Stimulated activated CD4-positive, alpha-beta T cell treated with anti-CD3 and anti-CD28 coated beads, Interleukin-2, amount 100 ng/mL, for 4 hours (primary cell): ENCODE results near the gene EOLA1.
"Not testable (repeated sequence)": the region's sequence is repeated elsewhere in the genome, so short reads cannot be mapped to it uniquely, and the experiment has no call there.

Experiments
- DNase-seq: peaks from one replicate; pipeline ENCODE4 v3.0.0-alpha.2; 2020; ENCODE audit warnings: low read depth

Gene EOLA1

DNA sequence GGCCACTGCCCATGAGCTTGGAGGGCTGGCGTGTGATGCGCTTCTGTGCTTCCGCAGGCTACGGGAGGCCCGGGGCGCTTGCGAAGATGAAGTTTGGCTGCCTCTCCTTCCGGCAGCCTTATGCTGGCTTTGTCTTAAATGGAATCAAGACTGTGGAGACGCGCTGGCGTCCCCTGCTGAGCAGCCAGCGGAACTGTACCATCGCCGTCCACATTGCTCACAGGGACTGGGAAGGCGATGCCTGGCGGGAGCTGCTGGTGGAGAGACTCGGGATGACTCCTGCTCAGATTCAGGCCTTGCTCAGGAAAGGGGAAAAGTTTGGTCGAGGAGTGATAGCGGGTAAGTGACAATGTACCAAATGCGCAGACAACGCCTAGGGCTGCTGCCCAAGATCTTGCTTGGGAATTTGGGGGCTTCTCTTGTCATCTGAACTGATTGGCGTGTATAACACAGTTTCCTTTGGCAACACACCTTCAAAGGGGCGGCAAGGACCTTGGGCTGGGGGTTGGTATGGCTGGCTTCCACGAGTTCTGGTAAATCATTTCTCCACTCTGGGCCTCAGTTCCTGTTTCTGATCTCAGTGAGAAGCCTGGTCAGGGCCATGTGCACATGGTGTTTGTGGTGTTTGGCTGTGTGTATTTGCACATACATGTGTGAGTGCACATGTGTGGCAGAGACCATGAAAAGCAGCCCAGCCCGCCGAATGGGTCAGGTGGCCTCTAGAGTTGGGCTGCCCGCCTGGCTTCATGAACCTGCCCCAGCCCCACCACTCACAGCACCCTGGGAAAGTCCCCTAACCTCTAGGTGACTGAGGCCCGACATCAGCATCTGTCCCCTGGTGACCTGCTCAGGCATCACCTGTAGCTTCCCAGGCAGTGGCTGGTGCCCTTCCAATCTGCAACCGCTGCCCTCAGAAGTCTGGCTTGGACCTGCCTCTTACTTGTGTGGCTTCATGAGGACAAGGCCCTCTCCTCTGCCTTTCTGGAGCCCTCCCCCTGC is 5.0 kb downstream of the EOLA1 start:
- not testable (repeated sequence) for DNase-seq

DNA sequence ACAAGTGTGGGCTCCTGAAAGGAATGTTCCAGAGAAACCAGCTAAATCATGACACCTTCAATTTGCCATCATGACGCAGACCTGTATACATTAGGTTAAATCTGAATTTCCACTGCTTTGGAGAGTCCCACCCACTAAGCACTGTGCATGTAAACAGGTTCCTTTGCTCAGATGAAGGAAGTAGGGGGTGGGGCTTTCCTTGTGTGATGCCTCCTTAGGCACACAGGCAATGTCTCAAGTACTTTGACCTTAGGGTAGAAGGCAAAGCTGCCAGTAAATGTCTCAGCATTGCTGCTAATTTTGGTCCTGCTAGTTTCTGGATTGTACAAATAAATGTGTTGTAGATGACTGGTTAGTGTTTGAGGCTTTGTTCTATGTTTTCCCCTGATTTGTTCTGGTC is 6.2 kb downstream of the EOLA1 start:
- not testable (repeated sequence) for DNase-seq

DNA sequence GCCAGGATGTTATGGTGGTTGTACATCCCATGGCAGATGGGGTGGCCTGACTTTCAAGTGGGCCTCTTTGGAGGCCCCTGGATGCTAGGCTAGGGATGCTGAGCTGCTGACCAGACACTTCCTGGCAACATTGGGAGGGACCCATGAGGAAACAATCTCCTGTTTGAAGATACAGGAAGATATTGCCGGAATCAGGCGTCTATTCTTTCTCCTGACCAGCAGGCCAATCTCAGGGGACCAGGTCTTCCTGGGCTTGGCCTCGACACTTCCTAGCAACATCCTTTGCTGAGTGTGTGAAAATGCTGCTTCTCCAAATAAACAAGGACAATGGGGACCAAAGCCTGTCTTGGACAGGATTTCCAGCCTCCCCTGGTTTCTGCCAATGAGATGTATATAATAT is 7.0 kb downstream of the EOLA1 start:
- not testable (repeated sequence) for DNase-seq

- DNase-seq: not testable (repeated sequence)
These were observed 8.9 kb downstream of the EOLA1 start, which contains the start of gene HSFX3 for GRCh38 chrX:149549701-149550100. HSFX3 (minus strand) TSS chrX:149549924; CDS start chrX:149549852, 72 bp downstream.

DNA sequence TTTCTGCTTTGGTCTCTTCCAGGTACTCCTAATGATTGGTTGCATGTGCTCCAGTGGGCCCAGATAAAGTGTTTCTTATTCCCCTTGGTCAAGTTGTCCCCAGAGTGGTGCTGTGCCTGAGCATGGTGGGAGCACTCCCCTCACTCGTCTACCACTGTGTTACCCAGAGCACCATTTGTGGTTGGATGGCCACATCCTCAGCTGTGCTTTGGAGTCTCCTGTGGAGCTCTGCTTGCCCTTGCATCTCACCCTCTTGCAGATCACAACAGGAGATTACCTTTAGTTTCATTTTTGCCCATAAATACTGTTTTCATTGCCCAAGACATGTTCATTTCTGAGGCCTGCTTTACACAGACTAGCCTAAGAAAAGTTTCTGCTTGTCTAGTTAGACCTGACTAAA is 9.6 kb downstream of the EOLA1 start:
- not testable (repeated sequence) for DNase-seq

DNA sequence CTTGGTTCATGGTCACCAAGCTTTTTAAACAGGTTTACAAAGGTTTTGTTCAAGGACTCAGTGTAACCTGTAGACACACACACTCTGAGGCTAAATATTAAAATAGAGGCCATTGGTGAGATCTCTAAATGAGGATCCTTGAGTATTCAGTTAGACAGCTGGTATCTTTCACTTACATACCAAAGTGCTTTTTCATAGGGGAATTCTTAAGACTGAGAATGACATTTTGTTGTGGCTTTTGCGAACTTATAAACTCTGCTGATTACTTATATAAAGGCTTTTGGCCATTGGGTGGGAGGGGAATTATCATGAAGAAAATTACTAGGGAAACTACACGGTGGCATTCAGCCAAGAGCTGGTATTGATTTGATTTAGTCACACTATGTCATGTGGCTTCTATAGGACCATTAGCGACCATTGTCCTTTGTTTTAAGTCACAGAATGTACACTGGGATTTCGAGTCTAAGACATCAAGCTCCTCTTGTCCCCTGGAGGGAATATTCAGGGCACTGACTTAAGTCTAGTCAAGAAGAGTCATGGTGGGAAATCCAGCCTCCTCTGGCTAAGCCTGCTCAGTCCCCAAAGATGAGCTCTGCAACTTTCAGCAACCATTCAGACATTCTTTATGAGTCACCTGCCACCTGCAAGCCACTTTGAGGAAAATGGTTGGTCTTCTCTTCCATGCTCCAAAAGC is 10.6 kb downstream of the EOLA1 start:
- DNase-seq: not testable (repeated sequence)

GRCh38 chrX:149551939-149552248 is 11.1 kb downstream of the EOLA1 start:
- not testable (repeated sequence) for DNase-seq

DNA sequence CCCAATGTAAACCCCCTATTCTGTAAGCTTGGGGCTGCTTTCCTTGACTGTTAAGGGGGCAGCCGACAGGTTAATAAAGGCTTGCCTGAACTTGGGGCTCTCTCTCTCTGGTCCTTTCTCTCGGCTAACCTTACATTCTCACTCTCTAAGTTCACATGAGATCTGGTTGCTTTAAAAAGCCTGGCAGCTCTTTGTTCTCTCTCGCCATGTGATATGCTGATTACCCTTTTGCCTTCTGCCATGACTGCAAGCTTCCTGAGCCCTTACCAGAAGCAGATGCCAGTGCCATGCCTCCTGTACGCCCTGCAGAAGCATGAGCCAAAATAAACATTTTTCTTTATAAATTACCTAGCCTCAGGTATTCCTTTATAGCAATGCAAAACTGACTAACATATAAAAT is 14.4 kb downstream of the EOLA1 start:
- not testable (repeated sequence) for DNase-seq

DNA sequence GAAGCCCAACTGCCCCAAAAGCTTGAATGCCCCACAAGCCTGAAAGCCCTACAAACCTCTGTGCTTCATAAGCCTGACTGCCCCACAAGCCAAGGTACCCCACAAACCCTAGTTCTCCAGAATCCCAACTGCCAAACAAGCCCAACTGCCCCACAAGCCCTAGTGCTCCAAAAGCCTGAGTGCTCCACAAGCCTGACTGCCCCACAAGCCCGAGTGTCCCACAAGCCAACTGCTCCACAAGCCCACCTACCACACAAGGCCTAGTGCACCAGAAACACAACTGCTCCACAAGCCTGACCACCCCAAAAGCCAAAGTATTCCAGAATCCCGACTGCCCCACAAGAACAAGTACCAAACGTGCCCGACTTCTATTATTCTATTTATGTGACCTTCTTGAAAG is 22.5 kb downstream of the EOLA1 start:
- no peak for DNase-seq

DNA sequence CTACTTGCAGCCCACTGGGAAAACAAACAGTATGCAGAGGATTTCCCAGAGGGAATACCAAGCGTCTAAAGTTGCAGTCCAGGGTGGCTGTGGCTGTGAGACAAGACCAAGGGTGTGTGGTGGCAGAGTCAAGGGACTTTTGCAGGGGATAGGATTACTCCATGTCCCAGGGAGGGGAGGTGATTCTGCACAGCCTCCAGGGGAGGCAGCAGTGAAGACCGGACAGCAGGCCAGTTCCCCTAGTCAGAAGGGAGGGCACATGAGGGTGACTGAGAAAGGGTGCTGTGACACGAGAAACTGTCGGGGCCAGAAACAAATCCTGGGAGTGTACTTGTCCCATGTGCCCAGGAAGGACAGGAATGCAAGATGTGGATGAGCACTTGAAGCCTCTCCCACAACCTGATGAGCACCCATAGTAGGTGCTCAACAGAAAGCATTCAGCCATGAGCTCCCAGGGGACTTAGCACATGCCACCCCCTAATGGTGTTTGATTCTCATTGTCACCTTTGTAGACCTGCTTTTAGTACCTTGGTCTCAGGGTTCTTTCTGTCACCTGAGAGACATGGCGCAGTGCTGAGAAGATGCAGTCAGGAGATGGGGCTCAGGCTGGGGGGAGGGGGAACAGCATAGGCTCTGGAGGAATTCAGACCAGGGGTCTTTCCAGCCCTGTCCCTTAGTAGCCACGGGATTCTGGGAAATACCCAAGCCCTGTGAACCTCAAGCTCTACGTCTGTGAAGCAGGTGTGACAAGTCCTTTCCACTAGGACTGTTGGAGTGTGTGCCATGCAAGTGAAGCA is 27.0 kb downstream of the EOLA1 start:
- no peak for DNase-seq

- DNase-seq: no peak
These were observed 28.0 kb downstream of the EOLA1 start for GRCh38 chrX:149568701-149569296.

GRCh38 chrX:149569770-149570169 is 29.0 kb downstream of the EOLA1 start:
- no peak for DNase-seq

GRCh38 chrX:149570668-149571067 is 29.9 kb downstream of the EOLA1 start:
- DNase-seq: no peak

DNA sequence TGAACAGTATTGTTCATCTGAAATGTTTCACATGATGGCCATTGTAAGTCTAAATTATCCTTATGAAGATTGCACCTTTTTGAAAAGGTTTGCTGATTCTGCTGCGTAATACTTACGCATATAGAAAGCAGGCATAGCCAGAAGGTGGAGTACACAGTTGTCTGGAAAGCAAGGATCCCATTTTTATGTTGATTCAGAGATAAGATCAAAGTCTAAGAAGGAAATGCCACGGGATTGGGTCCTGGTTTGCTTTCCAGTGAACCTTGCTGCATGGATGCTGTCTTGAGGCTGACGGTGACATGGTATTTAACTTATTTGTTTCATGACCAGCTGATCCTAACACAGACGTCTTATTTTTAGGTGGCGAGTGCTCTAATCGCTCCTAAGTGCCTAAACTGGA is 31.0 kb downstream of the EOLA1 start:
- DNase-seq: no peak

DNA sequence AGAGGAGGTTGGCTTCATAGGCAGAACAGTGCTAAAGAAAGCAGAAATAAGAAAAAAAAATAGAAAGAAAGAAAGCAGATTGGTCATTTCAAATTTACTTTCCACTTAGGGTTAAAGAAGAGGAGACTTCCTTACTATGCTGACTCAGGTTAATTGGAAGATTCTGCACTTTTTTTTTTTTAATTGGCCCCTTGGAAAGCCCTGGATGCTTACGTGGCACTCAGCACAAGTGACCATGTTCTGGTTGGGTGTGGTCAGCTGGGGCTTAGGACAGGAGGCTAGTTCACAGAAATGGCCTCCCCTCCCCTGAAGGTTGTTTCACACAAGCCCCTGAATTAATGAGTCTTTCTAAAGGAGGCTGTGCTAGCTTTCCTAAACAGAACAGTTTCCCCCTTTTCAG is 31.9 kb downstream of the EOLA1 start:
- no peak for DNase-seq

- not testable (repeated sequence) for DNase-seq
These were observed 32.6 kb downstream of the EOLA1 start for GRCh38 chrX:149573456-149573855.

- not testable (repeated sequence) for DNase-seq
These were observed 44.8 kb downstream of the EOLA1 start for GRCh38 chrX:149585631-149586030.

DNA sequence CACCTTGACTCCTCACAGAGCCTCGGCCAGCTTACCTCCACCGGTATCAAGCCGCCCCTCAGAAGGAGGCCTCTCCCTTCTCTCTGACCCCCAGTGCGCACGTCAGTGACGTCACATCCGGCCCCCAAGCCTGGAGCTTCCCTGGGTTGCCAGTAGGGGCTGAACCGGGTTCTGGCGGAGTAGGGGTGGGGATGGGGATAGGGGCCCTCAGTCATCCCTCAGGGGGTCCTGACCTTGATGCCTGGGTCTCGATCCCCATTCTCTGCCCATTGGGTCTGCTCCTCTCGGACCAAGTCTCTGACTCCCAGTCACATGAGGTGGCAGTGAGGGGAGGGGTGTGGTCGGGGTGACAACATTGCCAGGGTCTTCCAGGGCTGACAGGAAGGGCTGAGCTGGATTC is 46.5 kb downstream of the EOLA1 start, which contains the start of gene MAGEA9B:
Gene MAGEA9B, minus strand, starts transcription at position 101 of the 400 bp plus-strand sequence. CDS start 4,280 bp downstream, outside the sequence.
- not testable (repeated sequence) for DNase-seq

- DNase-seq: not testable (repeated sequence)
These were observed 50.2 kb downstream of the EOLA1 start for GRCh38 chrX:149590993-149591392.

DNA sequence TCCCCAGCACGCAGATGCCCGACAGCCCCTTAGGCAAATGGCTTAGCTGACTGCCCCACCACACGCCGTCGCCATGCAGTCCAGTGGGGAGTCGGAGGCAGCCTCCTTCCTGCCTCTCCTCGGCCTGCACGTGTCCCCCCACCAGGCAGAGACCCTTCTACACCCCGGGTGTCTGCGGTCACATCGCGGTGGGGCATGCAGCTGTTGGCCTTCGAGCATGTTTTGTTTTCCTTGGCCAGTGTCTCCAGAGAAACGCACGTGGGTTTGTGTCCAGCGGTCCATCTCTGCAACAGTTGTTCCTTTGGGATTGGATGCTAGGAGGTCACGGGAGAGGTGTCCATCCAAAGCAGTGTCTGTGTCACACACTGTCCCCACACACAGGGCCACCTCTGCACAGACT is 54.4 kb downstream of the EOLA1 start, which contains the start of gene HSFX2:
Gene HSFX2, minus strand, starts transcription at position 101 of the 400 bp plus-strand sequence. CDS start 614 bp downstream, outside the sequence.
- DNase-seq: not testable (repeated sequence)

DNA sequence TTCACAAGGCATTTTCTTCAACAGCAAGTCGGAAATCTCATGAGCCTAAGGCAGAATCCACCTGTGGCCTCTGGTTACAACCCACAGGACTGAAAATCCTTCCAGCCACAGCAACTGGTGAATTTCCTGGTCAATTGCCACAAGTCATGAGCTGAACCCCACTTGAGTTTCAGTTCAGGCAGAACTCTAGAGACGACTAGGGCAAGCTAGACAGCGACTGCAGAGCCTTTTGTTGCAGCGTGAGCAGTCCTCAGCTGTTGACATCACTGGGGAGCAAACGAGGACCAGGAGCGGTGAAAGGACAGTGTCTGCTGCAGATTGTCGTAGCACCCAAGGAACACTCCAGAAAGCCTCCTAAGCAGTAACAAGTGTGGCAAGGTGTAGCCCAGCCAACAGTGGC is 55.1 kb downstream of the EOLA1 start:
- not testable (repeated sequence) for DNase-seq
